Body of pancreas (tissue), 4 donors: ENCODE data around the gene PRRC2B.

Experiments
- CTCF ChIP-seq, 7 experiments: fragments of 450-650 bp in 4 of 7; fragments of 200-600 bp in 3 of 7; sonication (generic) in 3 of 7; IDR thresholded peaks; one replicate each; pipeline ENCODE4 v1.5.1; 2016 to 2019; ENCODE audit warnings: antibody characterized with exemption in 7 of 7
- POLR2A ChIP-seq, 3 donors: fragments of 450-650 bp; IDR thresholded peaks; one replicate each; pipeline ENCODE4 v1.6.1; 2016; ENCODE audit warnings: antibody characterized with exemption in 3 of 3, mild to moderate bottlenecking in 2 of 3

GRCh38 chr9:131465401-131465800, 71.5 kb downstream of the PRRC2B start:
- TF ChIP-seq CTCF (IDR thresholded peaks at IDR 0.05) (no peak), POLR2A (IDR thresholded peaks at IDR 0.05) (no peak)
